Stomach smooth muscle (tissue), 2 donors: ENCODE data around the gene TREML1.

Experiments used
- H3K27ac ChIP-seq: one replicate; pipeline ENCODE4 v1.7.0; 2013; ENCODE audit warnings: mild to moderate bottlenecking, low read length, inconsistent platforms
- H3K27me3 ChIP-seq, 2 donors: one replicate each; pipeline ENCODE4 v1.7.0; 2013; ENCODE audit warnings: low read length in 2 of 2; ENCODE audit not compliant: insufficient read depth in 2 of 2, control insufficient read depth in 1 of 2
- H3K36me3 ChIP-seq, 2 donors: one replicate each; pipeline ENCODE4 v1.7.0; 2013; ENCODE audit warnings: low read length in 2 of 2; ENCODE audit not compliant: control insufficient read depth in 2 of 2, insufficient read depth in 2 of 2
- H3K4me1 ChIP-seq: one replicate; pipeline ENCODE4 v1.7.0; 2013; ENCODE audit warnings: low read length; ENCODE audit not compliant: control insufficient read depth, insufficient read depth
- H3K4me3 ChIP-seq, 2 donors: one replicate each; pipeline ENCODE4 v1.7.0; 2013; ENCODE audit warnings: low read length in 2 of 2
- H3K9ac ChIP-seq, 2 donors: one replicate each; pipeline ENCODE4 v1.7.0; 2013; ENCODE audit warnings: low read length in 2 of 2, mild to moderate bottlenecking in 1 of 2
- H3K9me3 ChIP-seq, 2 donors: one replicate each; pipeline ENCODE4 v1.7.0; 2013; ENCODE audit warnings: low read length in 2 of 2; ENCODE audit not compliant: control insufficient read depth in 2 of 2
- donor health status: healthy.
- donor health status: Pancreatic carcinoma.

The TREML1 gene

GRCh38 chr6:41162687-41163418 lies 8.7 kb upstream of the TREML1 start, which contains the start of gene TREM2:
TSS of gene TREM2 (minus strand) at chr6:41163116. CDS start at chr6:41163082, 34 bp downstream.
- Histone ChIP-seq H3K9ac (no peak within 1 kb of the TSS), H3K27me3 (peaks cover 0 to 8% of the 10 kb centered on the region in 2 donors), H3K27ac (no peak within 1 kb of the TSS), H3K36me3 (no peaks in the 10 kb centered on the region), H3K4me1 (no peaks in the 10 kb centered on the region), H3K9me3 (no peaks in the 10 kb centered on the region), H3K4me3 (no peak within 1 kb of the TSS)

- Histone ChIP-seq H3K9ac (no peak overlapping the region), H3K4me3 (no peak overlapping the region), H3K27ac (no peak overlapping the region), H3K36me3 (no peaks in the 10 kb centered on the region), H3K4me1 (no peaks in the 10 kb centered on the region), H3K9me3 (no peaks in the 10 kb centered on the region), H3K27me3 (peaks cover 0 to 8% of the 10 kb centered on the region in 2 donors)
Observed at GRCh38 chr6:41161851-41162552, 7.9 kb upstream of the TREML1 start.

- Histone ChIP-seq H3K36me3 (no peaks in the 10 kb centered on the region), H3K9ac (no peak overlapping the region), H3K9me3 (no peaks in the 10 kb centered on the region), H3K27ac (no peak overlapping the region), H3K27me3 (peaks cover 0 to 8% of the 10 kb centered on the region in 2 donors), H3K4me1 (no peaks in the 10 kb centered on the region), H3K4me3 (no peak overlapping the region)
Observed at GRCh38 chr6:41161380-41161779, 7.2 kb upstream of the TREML1 start.

GRCh38 chr6:41160933-41161332 lies 6.8 kb upstream of the TREML1 start:
- Histone ChIP-seq H3K9ac (no peak overlapping the region), H3K9me3 (no peaks in the 10 kb centered on the region), H3K4me1 (no peaks in the 10 kb centered on the region), H3K27ac (no peak overlapping the region), H3K27me3 (peaks cover 0 to 8% of the 10 kb centered on the region in 2 donors), H3K36me3 (no peaks in the 10 kb centered on the region), H3K4me3 (no peak overlapping the region)

GRCh38 chr6:41159415-41160082 lies 5.4 kb upstream of the TREML1 start:
- Histone ChIP-seq H3K27ac (no peak overlapping the region), H3K4me3 (no peak overlapping the region), H3K27me3 (peaks cover 0 to 8% of the 10 kb centered on the region in 2 donors), H3K4me1 (no peaks in the 10 kb centered on the region), H3K9ac (no peak overlapping the region), H3K36me3 (no peaks in the 10 kb centered on the region), H3K9me3 (no peaks in the 10 kb centered on the region)

GRCh38 chr6:41157323-41157722 lies 3.2 kb upstream of the TREML1 start:
- H3K9ac ChIP-seq, result no peak overlapping the region
- H3K4me1 ChIP-seq, result no peaks in the 10 kb centered on the region
- no peaks in the 10 kb centered on the region for H3K36me3 ChIP-seq
- no peak overlapping the region for H3K27ac ChIP-seq
- no peaks in the 10 kb centered on the region for H3K9me3 ChIP-seq
- H3K27me3 ChIP-seq, result peaks cover 0 to 8% of the 10 kb centered on the region in 2 donors
- no peak overlapping the region for H3K4me3 ChIP-seq

- Histone ChIP-seq H3K36me3 (no peaks in the 10 kb centered on the region), H3K9ac (no peak overlapping the region), H3K27ac (no peak overlapping the region), H3K4me1 (no peaks in the 10 kb centered on the region), H3K27me3 (peaks cover 0 to 6% of the 10 kb centered on the region in 2 donors), H3K9me3 (no peaks in the 10 kb centered on the region), H3K4me3 (no peak overlapping the region)
Observed at GRCh38 chr6:41156771-41157170, 2.6 kb upstream of the TREML1 start.

- Histone ChIP-seq H3K9ac (no peak overlapping the region), H3K9me3 (no peaks in the 10 kb centered on the region), H3K36me3 (no peaks in the 10 kb centered on the region), H3K27me3 (peaks cover 0 to 3% of the 10 kb centered on the region in 2 donors), H3K4me1 (no peaks in the 10 kb centered on the region), H3K27ac (no peak overlapping the region), H3K4me3 (no peak overlapping the region)
Observed at GRCh38 chr6:41156001-41156400, 1.9 kb upstream of the TREML1 start.

GRCh38 chr6:41155132-41155805 lies 1.1 kb upstream of the TREML1 start:
- Histone ChIP-seq H3K9me3 (no peaks in the 10 kb centered on the region), H3K4me3 (no peak overlapping the region), H3K9ac (no peak overlapping the region), H3K27me3 (peaks cover 0 to 2% of the 10 kb centered on the region in 2 donors), H3K27ac (no peak overlapping the region), H3K4me1 (no peaks in the 10 kb centered on the region), H3K36me3 (no peaks in the 10 kb centered on the region)

- H3K27ac ChIP-seq, result no peak overlapping the region
- no peak overlapping the region for H3K4me3 ChIP-seq
- no peak overlapping the region for H3K9ac ChIP-seq
- no peaks in the 10 kb centered on the region for H3K9me3 ChIP-seq
- no peaks in the 10 kb centered on the region for H3K36me3 ChIP-seq
- no peaks in the 10 kb centered on the region for H3K27me3 ChIP-seq
- H3K4me1 ChIP-seq, result no peaks in the 10 kb centered on the region
Observed at GRCh38 chr6:41153451-41153850, 696 bp downstream of the TREML1 start.
